Kasumi-1 (cell line): ENCODE results near the gene RNF5.
"Not testable (repeated sequence)": the region's sequence is repeated elsewhere in the genome, so short reads cannot be mapped to it uniquely, and the experiment has no call there.

Source experiments
- DNase-seq, 2 experiments: peaks; one replicate each; lab custom pipeline; 2025; lab: John Stamatoyannopoulos, UW

The RNF5 gene

DNA sequence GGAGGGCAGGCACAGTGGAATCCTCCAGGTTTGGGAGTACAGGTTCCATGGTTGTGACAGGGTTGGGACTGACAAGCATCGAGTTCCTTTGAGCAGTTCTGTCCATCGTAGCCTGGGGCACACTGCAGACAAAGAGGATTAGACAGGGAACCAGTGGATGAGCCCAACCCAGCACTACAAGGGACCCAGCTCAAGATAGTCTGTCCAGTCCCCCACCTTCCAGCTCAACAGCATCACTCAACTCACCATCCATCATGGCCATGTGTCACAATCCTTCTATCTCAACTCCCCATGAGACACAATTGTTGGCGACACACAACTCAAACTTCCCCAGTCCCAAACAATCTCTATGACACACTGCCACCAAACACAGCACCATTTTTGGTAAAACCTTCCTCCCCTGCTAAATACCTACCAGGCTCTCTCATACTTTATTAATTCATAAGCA, 26.1 kb downstream of the RNF5 start:
- DNase-seq: no peak

DNA sequence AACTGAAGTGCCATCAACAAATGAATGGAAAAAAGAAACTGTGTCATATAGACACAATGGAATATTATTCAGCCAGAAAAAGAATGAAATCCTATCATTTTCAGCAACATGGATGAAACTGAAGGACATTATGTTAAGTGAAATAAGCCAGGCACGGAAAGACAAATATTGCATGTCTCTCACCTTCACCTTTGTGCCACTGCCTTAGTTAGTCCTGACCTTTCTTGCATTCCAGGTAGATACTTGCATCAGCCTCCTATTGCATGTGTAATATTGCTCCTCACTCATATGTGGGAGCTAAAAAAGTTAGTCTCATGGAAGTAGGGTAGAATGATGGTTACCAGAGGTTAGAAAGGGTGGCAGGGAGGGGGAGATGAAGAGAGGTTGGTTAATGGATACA, 30.8 kb downstream of the RNF5 start:
- no peak for DNase-seq

DNA sequence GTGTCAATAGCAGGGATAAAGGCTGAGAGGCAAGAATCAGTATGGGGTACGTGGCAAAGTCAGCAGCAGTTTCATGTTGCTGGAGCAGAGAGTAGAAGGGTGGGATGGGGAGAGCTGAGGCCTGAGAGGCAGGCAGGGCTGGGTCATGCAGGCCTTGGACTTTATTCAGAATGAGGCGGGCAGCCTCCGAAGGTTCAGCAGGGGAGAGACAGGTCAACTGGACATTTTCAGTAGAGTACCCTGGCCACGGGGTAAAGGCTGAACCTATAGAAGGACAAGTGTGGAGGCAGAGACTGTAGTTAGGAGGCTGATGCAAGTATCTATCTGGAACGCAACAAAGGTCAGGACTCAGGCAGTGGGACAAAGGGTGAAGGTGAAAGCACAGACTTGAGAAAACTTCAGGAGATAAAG, 32.0 kb downstream of the RNF5 start:
- DNase-seq: no peak

DNA sequence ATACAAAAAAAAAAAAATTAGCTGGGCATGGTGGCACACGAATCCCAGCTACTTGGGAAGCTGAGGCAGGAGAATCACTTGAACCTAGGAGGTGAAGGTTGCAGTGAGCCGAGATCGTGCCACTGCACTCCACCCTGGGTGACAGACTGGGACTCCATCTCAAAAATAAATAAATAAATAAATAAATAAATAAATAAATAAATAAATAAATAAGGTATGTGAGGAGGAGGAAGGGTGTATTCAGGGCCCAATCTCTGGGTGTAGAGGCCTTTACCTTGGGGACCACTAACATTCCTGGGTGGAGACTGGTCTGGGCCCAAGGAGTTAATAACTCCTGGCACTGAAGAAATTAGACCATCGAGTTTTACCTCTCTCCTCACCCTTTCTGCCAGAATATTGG, 33.2 kb downstream of the RNF5 start:
- DNase-seq: not testable (repeated sequence)

DNA sequence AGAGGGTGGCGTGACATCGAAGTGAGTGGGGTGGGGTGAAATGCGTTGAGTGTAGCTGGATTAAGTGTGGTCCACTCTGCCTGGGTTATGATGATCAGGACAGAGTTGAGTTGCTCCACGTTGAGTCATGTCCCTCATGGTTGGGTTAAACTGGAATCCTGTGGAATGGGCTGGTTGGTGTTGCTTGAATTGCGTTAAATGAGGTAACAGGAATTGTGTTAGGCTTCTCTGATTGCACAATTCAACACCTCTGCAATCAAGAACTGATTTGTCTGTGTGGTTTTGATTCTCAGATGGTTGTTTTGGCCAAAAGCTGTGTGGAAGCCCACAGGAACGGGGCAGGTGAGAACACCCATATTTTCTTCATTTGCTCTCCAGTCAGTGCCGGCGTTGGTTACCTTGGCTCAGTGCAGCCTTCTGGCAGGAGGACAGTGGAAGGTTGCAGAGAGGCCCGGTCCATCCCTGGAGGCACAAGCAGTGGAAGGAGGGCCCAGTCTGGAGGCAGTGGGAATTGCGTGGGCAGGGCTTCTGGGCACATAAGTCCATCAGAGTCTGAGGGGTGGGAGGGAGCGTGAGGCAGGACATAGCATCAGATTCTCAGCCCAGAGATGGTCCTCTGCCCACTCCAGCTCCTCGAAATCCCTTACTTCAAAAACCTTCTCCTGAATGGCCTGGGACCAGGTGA, 34.0 kb downstream of the RNF5 start:
- no peak for DNase-seq

DNA sequence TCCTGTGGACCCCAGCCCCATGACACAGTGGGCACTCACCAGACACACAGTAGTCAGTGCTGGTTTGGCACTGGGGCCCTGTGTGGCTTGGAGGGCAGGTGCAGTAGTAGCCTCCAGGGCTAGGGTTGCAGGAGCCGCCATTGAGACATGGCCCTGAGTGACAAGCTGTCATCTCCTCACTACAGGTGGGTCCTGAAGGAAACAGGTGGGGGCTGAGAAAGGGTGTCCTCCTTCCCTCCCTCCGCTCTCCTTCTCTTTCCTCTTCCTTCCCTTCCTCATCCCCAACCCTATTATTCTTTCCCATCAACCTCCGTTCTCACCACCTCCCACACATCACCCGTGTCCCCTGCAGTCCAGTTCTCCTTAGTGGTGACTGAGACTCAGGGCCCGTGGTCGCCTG, 35.4 kb downstream of the RNF5 start:
- DNase-seq: no peak

DNA sequence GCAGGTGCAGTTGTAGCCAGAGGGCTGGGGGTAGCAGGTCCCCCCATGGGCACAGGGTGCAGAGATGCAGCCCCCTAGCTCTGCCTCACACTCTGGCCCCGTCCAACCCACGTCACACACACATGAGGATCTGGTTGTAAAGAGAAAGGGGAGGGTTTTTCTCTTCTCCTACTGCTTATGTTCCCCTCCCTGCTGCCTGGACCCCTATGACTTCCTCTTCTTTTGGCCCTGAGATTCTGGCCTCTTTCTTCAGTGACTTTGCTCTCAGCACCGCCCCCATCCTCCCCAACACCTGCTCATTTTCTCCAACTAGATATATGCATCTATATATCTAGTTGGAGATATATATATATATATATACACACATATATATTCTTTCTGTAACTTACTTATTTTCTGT, 35.9 kb downstream of the RNF5 start:
- no peak for DNase-seq

DNA sequence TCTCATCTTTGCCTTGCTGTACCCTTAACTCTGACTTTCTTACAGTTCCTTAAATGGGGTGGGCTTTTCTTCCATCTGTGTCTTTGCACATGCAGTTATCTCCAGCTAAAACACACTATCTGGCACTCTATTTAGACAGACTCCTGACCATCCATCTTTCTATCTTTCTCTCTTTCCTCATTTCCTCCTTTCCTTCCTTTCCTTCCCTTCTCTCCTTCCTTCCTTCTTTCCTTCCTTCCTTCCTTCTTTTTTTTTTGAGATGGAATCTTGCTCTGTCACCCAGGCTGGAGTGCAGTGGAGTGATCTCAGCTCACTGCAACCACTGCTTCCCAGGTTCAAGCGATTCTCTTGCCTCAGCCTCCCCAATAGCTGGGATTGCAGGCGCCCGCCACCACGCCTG, 37.4 kb downstream of the RNF5 start:
- no peak for DNase-seq

DNA sequence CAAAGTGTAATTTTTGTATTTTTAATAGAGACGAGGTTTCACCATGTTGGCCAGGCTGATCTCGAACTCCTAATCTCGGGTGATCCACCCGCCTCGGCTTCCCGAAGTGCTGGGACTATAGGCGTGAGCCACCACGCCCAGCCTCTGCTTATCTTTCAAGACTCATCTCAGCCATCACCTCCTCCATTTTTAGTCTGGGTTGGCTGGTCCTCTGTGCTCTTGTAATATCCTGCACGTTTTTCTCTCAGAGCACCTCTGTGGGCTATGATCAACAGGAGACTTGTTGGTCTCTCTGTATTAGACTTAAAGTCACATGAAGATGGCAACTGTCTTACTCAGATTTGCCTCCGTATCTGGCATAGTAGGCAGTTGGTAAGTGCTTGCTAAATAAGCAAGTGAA, 38.1 kb downstream of the RNF5 start:
- no peak for DNase-seq

DNA sequence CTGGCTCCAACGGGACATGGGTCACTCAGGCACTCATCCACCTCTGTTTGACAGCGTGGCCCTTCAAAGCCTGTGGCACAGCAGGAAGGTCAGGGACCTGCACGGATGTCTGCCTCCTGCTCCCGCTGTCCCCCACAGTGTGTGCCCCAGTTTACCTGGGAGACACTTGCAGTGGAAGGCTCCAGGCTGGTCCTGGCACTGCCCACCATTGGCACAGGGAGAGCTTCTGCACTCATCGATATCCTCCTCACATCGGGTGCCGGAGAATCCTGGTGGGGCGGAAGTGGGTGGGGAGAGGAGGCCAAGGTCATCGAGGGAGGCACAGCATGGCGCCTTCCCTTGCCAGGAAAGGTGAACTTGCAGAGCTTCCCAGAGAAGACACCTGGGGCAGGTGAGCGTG, 38.8 kb downstream of the RNF5 start:
- no peak for DNase-seq

DNA sequence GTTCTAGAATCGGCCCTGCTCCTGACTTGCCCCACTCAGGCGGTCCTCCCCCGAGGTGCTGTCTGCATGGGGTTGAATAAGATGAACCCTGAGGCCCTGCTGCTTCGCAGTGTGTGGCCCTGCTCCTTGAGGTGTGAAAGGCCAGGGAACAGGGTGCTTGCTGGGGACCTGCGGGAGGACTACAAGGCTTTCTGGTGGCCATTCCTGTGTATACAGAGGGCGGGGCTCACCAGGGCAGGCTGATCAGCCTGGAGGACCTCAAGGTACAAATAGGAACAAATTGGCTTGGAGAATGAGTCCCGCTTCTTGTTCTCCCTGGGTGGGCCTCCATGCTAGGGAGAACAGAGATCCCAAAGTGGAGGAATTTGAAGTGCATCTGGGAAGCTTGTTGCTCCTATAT, 40.0 kb downstream of the RNF5 start:
- no peak for DNase-seq

DNA sequence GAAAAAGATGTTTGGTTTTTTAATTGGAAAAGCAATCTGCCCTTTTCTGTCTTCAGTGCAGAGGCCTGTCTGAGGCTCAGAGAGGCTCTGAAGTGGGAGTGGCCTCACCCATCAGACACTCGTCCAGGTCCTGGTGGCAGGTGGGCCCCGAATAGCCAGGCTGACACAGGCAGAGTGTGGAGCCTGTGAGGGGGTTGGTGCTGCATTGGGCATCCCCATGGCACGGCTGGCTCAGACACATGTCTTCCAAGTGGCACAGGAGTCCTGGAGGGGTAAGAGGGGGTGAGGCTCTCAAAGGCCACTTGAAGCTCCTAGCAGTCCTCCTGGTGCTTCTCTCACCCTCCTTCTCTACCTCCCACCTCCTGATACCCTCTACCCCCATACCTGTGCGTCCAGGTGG, 41.8 kb downstream of the RNF5 start:
- no peak for DNase-seq

DNA sequence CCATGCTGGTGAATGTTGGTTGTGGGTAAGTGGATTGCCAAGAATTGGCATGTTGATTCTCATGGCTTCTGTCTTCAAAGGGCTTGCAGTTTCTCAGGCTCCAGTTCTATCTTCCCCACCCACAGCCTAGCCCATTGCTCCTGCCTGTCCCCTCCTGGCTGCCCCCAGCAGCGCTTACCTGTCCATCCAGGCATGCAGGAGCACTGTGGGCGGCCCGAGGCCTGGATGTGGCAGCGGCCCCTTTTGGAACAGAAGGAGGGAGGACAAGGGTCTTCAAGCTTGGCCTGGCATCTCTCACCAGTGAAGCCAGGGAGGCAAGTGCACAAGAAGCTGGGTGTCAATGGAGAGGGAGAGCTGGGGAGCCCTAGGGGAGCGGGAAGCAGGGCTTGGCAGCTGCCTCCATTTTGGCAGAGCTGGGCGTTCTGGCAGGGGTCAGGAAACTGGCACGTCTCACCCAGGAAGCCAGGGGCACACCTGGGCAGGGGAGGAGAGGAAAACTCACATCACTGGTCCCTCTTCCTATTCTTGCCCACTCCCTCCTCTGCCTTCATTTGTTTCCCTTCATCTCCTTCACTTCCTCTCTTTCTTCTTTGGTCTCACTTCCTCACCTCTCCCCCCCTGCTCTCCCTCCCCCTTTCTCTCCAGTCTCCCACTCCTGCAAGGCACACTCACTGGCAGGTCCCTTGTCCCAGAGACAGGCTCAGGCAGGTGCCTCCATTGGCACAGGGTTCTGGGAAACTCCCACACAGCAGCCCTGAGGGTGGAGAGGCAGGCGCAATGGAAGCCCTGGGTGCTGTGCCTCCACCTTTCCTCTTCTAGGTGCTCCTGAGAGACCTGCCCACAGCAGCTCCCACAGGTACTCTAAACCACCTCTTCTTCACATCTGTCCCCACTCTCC, 44.4 kb downstream of the RNF5 start:
- no peak for DNase-seq

DNA sequence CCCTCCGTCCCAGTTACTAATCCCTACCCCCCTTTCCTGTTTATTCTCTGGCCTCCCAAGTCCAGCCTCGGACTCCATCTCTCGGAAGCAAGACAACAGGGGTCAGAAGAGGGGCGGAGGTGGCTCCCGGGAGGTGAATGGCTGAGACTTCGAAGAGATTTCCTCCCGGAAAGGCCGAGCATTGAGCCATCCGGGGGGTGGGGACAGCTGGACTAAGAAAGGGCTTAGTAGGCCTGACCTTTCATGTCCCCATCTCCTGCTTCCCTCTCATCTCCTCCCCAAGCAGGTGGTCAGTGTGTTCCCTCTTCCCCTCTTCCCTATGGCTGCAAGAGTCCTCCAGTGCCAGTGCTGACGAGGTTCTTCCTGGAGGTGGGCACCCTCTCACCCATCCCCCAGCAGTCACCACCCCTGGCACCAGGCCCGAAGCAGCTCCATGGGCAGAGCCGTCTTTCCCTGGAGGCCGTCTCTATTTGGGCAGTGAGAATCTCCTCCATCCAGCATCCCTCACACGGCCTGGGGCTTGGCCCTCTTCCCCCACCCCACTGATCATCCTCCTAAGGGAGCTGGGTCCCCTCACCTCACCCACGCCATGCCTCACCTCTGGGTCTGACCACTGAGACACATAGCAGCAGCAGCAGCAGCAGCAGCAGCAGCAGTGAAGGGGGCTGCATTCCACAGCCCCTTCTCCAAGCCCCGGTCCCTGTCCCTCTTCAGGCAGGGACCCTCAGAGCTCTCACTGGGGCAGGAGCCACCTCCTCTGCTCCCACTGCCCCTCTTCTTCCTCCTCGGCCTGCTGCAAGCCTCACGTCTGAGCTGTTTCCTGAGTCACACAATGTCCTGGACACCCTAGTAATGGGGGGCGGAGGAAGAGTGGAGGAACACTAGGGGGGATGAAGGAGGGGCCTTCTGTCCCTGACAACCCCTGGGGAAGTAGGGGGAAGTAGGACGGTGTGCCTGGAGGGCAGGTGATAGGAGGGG, 45.3 kb downstream of the RNF5 start, which contains the start of gene NOTCH4:
TSS of gene NOTCH4 (minus strand) at position 810 of the 978 bp plus-strand sequence. CDS start at position 671, 139 bp downstream.
- no peak for DNase-seq

DNA sequence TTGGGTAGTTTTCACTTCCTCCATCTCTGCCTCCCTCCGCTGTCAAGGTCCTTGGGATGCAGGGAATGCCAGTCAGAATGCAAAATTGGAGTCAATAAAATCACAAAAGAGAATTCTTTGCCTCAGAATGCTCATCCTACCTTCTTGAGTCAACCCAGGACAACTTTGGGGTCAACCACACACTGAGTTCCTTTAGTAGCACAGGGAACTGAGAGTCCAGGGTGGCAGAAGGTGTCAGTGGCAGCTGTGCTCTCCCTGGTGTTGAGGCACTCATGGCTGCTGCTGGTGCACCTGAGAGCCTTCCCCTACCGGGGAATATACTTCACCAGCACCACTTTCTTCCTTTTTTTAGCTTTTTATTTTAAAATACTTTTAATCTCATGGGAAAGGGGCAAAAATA, 46.5 kb downstream of the RNF5 start:
- DNase-seq: no peak

DNA sequence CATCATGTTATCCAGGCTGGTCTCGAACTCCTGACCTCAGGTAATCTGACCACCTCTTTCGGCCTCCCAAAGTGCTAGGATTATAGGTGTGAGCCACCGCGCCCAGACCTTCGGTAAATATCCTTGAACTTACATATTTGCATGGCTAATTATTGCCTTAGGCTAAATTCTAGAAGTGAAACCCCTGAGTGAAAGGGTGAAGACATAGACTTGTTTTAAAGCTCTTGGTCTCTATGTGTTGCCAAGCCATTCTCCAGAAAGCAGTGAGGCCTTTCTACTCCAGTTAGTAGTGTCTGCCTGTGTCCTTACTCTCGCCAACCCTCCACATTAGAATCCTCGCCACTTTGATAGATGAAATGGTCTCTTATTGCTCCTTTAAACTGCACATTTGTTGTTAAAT, 48.2 kb downstream of the RNF5 start:
- no peak for DNase-seq
